ENCODE data around the gene TMC4.

TMC4 gene

GRCh38 chr19:54152878-54153524, 20.0 kb downstream of the TMC4 start:
- DNase-seq: no peak

- no peak for DNase-seq
Observed at GRCh38 chr19:54152267-54152666, 20.7 kb downstream of the TMC4 start.

- no peak for DNase-seq
Observed at GRCh38 chr19:54151362-54152035, 21.5 kb downstream of the TMC4 start.

- DNase-seq: no peak
Observed at GRCh38 chr19:54149021-54149812, 23.7 kb downstream of the TMC4 start.

- DNase-seq: no peak
Observed at GRCh38 chr19:54148158-54148557, 24.8 kb downstream of the TMC4 start.

GRCh38 chr19:54147676-54148075, 25.3 kb downstream of the TMC4 start:
- DNase-seq: no peak

GRCh38 chr19:54145541-54146158, 27.3 kb downstream of the TMC4 start:
- DNase-seq: no peak

GRCh38 chr19:54142166-54142780, 30.7 kb downstream of the TMC4 start:
- DNase-seq: no peak

- no peak for DNase-seq
Observed at GRCh38 chr19:54141356-54141755, 31.6 kb downstream of the TMC4 start.

- no peak for DNase-seq
Observed at GRCh38 chr19:54138489-54139256, 34.3 kb downstream of the TMC4 start.

- peak; percentile 5 for DNase-seq
Observed at GRCh38 chr19:54137699-54138488, 35.1 kb downstream of the TMC4 start, which contains the start of gene CNOT3. Gene CNOT3 (plus strand): TSS chr19:54137762. CDS start chr19:54142979, 5,217 bp downstream.

GRCh38 chr19:54136864-54137698, 35.9 kb downstream of the TMC4 start:
- DNase-seq: peak; percentile 100

GRCh38 chr19:54136086-54136863, 36.7 kb downstream of the TMC4 start:
- DNase-seq: no peak

GRCh38 chr19:54133957-54134590, 38.9 kb downstream of the TMC4 start:
- peak; percentile 27 for DNase-seq

- DNase-seq: peak; percentile 86
Observed at GRCh38 chr19:54133312-54133956, 39.5 kb downstream of the TMC4 start.

GRCh38 chr19:54129617-54129996, 43.4 kb downstream of the TMC4 start:
- no peak for DNase-seq

- DNase-seq: no peak
Observed at GRCh38 chr19:54128796-54129616, 44.0 kb downstream of the TMC4 start.

- DNase-seq: no peak
Observed at GRCh38 chr19:54128441-54128725, 44.6 kb downstream of the TMC4 start.

All from NCI-H345 (cell line).